WTC11 (cell line): ENCODE measurements around the gene CD79A. TPM values are rescaled to one million over a fixed set of nuclear protein-coding genes. Genes with fewer than 3 reads are reported as not detected.
"Not testable (repeated sequence)": the region's sequence is repeated elsewhere in the genome, so short reads cannot be mapped to it uniquely, and the experiment has no call there.

ENCODE experiments used
- ATAC-seq: fragments of 200-7000 bp; cut with Tn5 transposase; 2 replicates; pipeline ENCODE4 v1.10.0; 2021; ENCODE audit warnings: mild to moderate bottlenecking, moderate library complexity
- CTCF ChIA-PET: fragments of 300-600 bp; sonication (Branson Sonifier 250); formaldehyde crosslinking; loops from one replicate; lab custom pipeline; 2021; ENCODE audit warnings: antibody characterized with exemption; lab: Charles Lee
- POLR2A ChIA-PET: fragments of 350-600 bp; sonication (Branson Sonifier 250); formaldehyde crosslinking; loops from one replicate; lab custom pipeline; 2021; ENCODE audit warnings: antibody characterized with exemption; lab: Charles Lee
- DNase-seq: peaks from one replicate; pipeline ENCODE4 v3.0.0; 2021; ENCODE audit warnings: low spot score
- H3K27ac Mint-ChIP-seq: 2 replicates; pipeline ENCODE4 v1.8.0; 2021; ENCODE audit warnings: mixed read lengths
- H3K27me3 Mint-ChIP-seq: 2 replicates; pipeline ENCODE4 v1.8.0; 2021; ENCODE audit warnings: low read depth, mild to moderate bottlenecking, moderate library complexity, mixed read lengths
- H3K36me3 Mint-ChIP-seq: 2 replicates; pipeline ENCODE4 v1.8.0; 2021; ENCODE audit warnings: mixed read lengths
- H3K4me1 Mint-ChIP-seq: 2 replicates; pipeline ENCODE4 v1.8.0; 2022; ENCODE audit warnings: mixed read lengths
- H3K4me3 Mint-ChIP-seq: 2 replicates; pipeline ENCODE4 v1.8.0; 2021; ENCODE audit warnings: mild to moderate bottlenecking, moderate library complexity, mixed read lengths
- H3K9me3 Mint-ChIP-seq: 2 replicates; pipeline ENCODE4 v1.8.0; 2021; ENCODE audit warnings: mixed read lengths
- FOXK1 ChIP-seq: sonication (generic); formaldehyde crosslinking; IDR thresholded peaks from 2 replicates; pipeline ENCODE4 v1.8.0; 2022; ENCODE audit warnings: mild to moderate bottlenecking, moderate library complexity, missing genetic modification reagents
- GRHL2 ChIP-seq: fragments of 250-450 bp; sonication (Bioruptor Pico); IDR thresholded peaks from 2 replicates; pipeline ENCODE4 v1.8.0; 2022; ENCODE audit warnings: mild to moderate bottlenecking, moderate library complexity; ENCODE audit not compliant: insufficient replicate concordance, severe bottlenecking
- IRF2 ChIP-seq: sonication (generic); formaldehyde crosslinking; IDR thresholded peaks from 2 replicates; pipeline ENCODE4 v1.8.0; 2022; ENCODE audit warnings: low read depth, missing genetic modification reagents, borderline replicate concordance
- KAT7 ChIP-seq: sonication (generic); formaldehyde crosslinking; IDR thresholded peaks from 2 replicates; pipeline ENCODE4 v1.8.1; 2023; ENCODE audit warnings: missing genetic modification reagents, mild to moderate bottlenecking, borderline replicate concordance
- SMAD3 ChIP-seq: sonication (generic); formaldehyde crosslinking; IDR thresholded peaks from 2 replicates; pipeline ENCODE4 v1.8.0; 2022; ENCODE audit warnings: missing genetic modification reagents, mild to moderate bottlenecking, borderline replicate concordance
- ZNF121 ChIP-seq: sonication (generic); formaldehyde crosslinking; IDR thresholded peaks from 2 replicates; pipeline ENCODE4 v1.8.0; 2023; ENCODE audit warnings: missing genetic modification reagents
- ZNF232 ChIP-seq: sonication (generic); formaldehyde crosslinking; IDR thresholded peaks from 2 replicates; pipeline ENCODE4 v1.8.0; 2022; ENCODE audit warnings: mild to moderate bottlenecking, missing genetic modification reagents
- ZNF425 ChIP-seq: fragments of 250-450 bp; sonication (Bioruptor Pico); conservative IDR thresholded peaks from 2 replicates; pipeline ENCODE4 v1.9.0; 2021; ENCODE audit warnings: mild to moderate bottlenecking
- total RNA-seq: library from RNA; stranded (reverse); gene quantifications from 3 replicates; pipeline ENCODE4 v1.2.3, GENCODE V29; 2021
- TF ChIP-seq, protein P1 (sequence below): sonication (generic); formaldehyde crosslinking; IDR thresholded peaks from 2 replicates; pipeline ENCODE4 v1.8.0; 2023; ENCODE audit warnings: missing genetic modification reagents, mild to moderate bottlenecking, borderline replicate concordance

CD79A gene
- total RNA-seq, 1 experiment from 2014 or later, result 0.42 TPM

GRCh38 chr19:41872775-41873647 is 4.1 kb upstream of the CD79A start (continued):
- TF ChIP-seq, protein P1, sequence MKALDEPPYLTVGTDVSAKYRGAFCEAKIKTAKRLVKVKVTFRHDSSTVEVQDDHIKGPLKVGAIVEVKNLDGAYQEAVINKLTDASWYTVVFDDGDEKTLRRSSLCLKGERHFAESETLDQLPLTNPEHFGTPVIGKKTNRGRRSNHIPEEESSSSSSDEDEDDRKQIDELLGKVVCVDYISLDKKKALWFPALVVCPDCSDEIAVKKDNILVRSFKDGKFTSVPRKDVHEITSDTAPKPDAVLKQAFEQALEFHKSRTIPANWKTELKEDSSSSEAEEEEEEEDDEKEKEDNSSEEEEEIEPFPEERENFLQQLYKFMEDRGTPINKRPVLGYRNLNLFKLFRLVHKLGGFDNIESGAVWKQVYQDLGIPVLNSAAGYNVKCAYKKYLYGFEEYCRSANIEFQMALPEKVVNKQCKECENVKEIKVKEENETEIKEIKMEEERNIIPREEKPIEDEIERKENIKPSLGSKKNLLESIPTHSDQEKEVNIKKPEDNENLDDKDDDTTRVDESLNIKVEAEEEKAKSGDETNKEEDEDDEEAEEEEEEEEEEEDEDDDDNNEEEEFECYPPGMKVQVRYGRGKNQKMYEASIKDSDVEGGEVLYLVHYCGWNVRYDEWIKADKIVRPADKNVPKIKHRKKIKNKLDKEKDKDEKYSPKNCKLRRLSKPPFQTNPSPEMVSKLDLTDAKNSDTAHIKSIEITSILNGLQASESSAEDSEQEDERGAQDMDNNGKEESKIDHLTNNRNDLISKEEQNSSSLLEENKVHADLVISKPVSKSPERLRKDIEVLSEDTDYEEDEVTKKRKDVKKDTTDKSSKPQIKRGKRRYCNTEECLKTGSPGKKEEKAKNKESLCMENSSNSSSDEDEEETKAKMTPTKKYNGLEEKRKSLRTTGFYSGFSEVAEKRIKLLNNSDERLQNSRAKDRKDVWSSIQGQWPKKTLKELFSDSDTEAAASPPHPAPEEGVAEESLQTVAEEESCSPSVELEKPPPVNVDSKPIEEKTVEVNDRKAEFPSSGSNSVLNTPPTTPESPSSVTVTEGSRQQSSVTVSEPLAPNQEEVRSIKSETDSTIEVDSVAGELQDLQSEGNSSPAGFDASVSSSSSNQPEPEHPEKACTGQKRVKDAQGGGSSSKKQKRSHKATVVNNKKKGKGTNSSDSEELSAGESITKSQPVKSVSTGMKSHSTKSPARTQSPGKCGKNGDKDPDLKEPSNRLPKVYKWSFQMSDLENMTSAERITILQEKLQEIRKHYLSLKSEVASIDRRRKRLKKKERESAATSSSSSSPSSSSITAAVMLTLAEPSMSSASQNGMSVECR (CRISPR knock-in tag), result no peak
- TF ChIP-seq KAT7 (0 out of 2 replicates have a peak, but pooled peaks have one; percentile 53), IRF2 (CRISPR knock-in tag) (no peak), ZNF232 (no peak)

DNA sequence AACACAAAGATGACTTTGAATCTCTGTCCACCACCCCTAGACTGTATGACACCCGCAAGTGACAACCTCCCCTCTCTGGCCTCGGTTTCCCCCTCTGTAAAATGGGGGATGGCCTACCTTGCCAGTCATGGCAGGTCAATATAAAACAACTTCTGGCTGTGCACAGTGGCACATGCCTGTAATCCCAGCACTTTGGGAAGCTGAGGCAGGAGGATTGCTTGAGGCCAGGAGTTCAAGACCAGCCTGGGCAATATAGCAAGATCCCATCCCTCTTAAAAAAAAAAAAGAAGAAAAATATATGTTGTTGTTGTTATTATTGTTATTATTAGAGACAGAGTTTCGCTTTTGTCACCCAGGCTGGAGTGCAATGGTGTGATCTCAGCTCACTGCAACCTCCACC is 1.1 kb upstream of the CD79A start:
- DNase-seq, H3K4me1 Mint-ChIP-seq, H3K27ac Mint-ChIP-seq, H3K4me3 Mint-ChIP-seq, ATAC-seq, H3K9me3 Mint-ChIP-seq: not testable (repeated sequence)
- Mint-ChIP-seq H3K36me3 (peaks cover 10% of the 10 kb centered on the region), H3K27me3 (peaks cover 25% of the 10 kb centered on the region)
- TF ChIP-seq ZNF121 (CRISPR knock-in tag), result peak; percentile 65; the same call in 1 of the 2 replicates
- POLR2A ChIA-PET, result interaction anchor here (0.6 kb wide), 3 partner anchors 43 to 210 kb away, joined by 3 read pairs; no protein-coding TSS in a partner anchor
- CTCF ChIA-PET, result interaction anchor here (0.7 to 1.5 kb wide), 4 partner anchors 12 to 76 kb away, joined by 3 to 8 read pairs (median 3); no protein-coding TSS in a partner anchor

DNA sequence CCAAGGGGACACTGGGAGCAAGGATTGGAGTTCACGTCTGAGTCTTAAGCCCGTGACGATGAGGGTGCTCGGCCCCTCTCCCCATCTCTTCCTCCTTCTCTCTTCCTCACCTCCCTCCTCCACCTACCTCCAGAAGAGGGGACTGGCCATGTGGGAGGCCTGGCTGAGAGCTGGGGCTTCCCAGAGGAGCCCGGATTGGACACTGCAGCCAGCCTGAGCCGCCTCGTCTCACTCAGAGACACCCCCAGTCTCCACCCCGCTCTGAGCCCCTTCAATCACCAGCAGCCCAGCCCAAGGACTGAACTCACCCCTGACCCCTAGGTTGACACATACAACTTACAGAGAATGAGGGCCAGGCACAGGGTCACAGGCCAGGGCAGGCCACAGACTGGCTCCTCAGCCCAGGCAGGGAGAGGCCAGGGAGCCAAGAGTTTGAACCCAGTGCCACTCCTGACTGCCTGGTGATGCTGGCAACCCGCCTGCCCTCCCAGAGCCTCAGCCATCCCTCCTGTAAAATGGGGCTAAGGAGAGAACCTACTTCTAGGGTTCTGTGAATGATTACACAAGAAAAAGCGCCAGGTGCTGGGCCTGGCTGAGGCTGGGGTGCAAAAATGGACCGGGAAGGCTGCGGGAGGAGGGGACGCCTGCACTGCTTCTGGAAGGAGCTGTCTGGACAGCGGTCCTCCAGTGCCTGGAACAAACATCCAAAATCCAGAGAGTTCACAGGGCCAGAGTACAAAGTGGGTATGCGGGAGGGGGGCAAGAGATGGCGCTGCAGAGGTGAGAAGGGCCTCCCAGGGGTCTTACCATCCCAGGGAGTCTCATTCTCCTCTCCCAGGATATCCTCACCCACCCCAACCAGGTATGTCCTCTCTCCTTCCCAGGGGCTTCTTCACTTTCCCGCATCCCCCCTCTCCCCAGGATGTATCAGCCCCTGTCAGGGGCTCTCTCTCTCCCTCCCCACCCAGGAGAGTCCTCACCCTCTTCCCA is 1.1 kb downstream of the CD79A start:
- no peak for TF ChIP-seq GRHL2 (CRISPR knock-in tag)
- no peak for TF ChIP-seq SMAD3 (CRISPR knock-in tag)
- TF ChIP-seq, protein P1 (CRISPR knock-in tag), result no peak
- TF ChIP-seq ZNF425 (CRISPR knock-in tag), result no peak
- no peak for TF ChIP-seq FOXK1 (CRISPR knock-in tag)
- TF ChIP-seq, all 79 proteins: peak for 0
- ATAC-seq (no peak), DNase-seq (no peak)
- POLR2A ChIA-PET, result no interaction called here
- Mint-ChIP-seq H3K4me3 (no peak overlapping the region), H3K36me3 (no peaks in the 10 kb centered on the region), H3K9me3 (no peaks in the 10 kb centered on the region), H3K27me3 (peaks cover 38% of the 10 kb centered on the region), H3K4me1 (peaks cover 12% of the 10 kb centered on the region), H3K27ac (no peak overlapping the region)
- CTCF ChIA-PET, result interaction anchor here (0.6 to 1.4 kb wide), 3 partner anchors 10 to 171 kb away, joined by 3 read pairs; no protein-coding TSS in a partner anchor
